ENCODE measurements around the gene GNB1L. TPM values are rescaled to one million over a fixed set of nuclear protein-coding genes. Genes with fewer than 3 reads are reported as not detected.

The GNB1L gene
- total RNA-seq, 4 donors from 2014 or later = 4.6 to 8.7 (median 6.8) TPM

- H3K4me3 ChIP-seq = peak overlapping the region; percentile 73 to 91 (median 78)
- no peaks in the 10 kb centered on the region for H3K9me3 ChIP-seq
- WGBS = 15% methylated on average over 4 of the region's 49 CpGs
- H3K4me1 ChIP-seq = peaks cover 28 to 47% (median 35%) of the 10 kb centered on the region in 4 donors
- H3K27me3 ChIP-seq = no peaks in the 10 kb centered on the region
- peak overlapping the region; percentile 92 to 98 (median 94) for H3K27ac ChIP-seq (replicated peaks in 1 of 4)
- intact Hi-C loops (cut with DNase I) = loop anchor here (2.0 kb wide), 1 partner anchor 27 kb away; no protein-coding TSS in a partner anchor
- no peak for TF ChIP-seq EP300 (IDR thresholded peaks at IDR 0.05)
- TF ChIP-seq CTCF (IDR thresholded peaks at IDR 0.05) = no peak
- TF ChIP-seq POLR2AphosphoS5 (IDR thresholded peaks at IDR 0.05) = no peak
- TF ChIP-seq POLR2A (IDR thresholded peaks at IDR 0.05; ENCODE audit: low read depth) = no peak
- DNase-seq (ENCODE audit: extremely low spot score) = peak; percentile 87
- H3K36me3 ChIP-seq = peaks cover 8 to 32% (median 29%) of the 10 kb centered on the region in 4 donors
Observed at GRCh38 chr22:19853879-19854777, 546 bp downstream of the GNB1L start.

- H3K36me3 ChIP-seq = peaks cover 8 to 32% (median 29%) of the 10 kb centered on the region in 4 donors
- TF ChIP-seq POLR2A (IDR thresholded peaks at IDR 0.05; ENCODE audit: low read depth) (no peak), EP300 (IDR thresholded peaks at IDR 0.05) (no peak), CTCF (IDR thresholded peaks at IDR 0.05) (no peak), POLR2AphosphoS5 (IDR thresholded peaks at IDR 0.05) (no peak)
- H3K9me3 ChIP-seq = no peaks in the 10 kb centered on the region
- peaks cover 28 to 49% (median 35%) of the 10 kb centered on the region in 4 donors for H3K4me1 ChIP-seq
- H3K27me3 ChIP-seq = no peaks in the 10 kb centered on the region
- intact Hi-C loops (cut with DNase I) = no loop called here
- DNase-seq (ENCODE audit: extremely low spot score) = no peak
- WGBS = 36% methylated on average over 9 of the region's 11 CpGs
- peak overlapping the region; percentile 73 to 91 (median 78) for H3K4me3 ChIP-seq
- H3K27ac ChIP-seq (replicated peaks in 1 of 4) = peak overlapping the region; percentile 92 to 98 (median 94)
Observed at GRCh38 chr22:19853058-19853878, 1.4 kb downstream of the GNB1L start.

- Histone ChIP-seq H3K4me1 (peaks cover 28 to 51% (median 35%) of the 10 kb centered on the region in 4 donors), H3K36me3 (peaks cover 8 to 32% (median 30%) of the 10 kb centered on the region in 4 donors), H3K4me3 (no peak overlapping the region), H3K9me3 (peaks cover 0 to under 1% (median 0%) of the 10 kb centered on the region in 4 donors), H3K27ac (replicated peaks in 1 of 4) (peak overlapping the region in 2 of 4 donors; percentile 92 to 93), H3K27me3 (no peaks in the 10 kb centered on the region)
- WGBS = 90% methylated on average over 6 of the region's 12 CpGs
- TF ChIP-seq EP300 (IDR thresholded peaks at IDR 0.05) = no peak
- no peak for TF ChIP-seq POLR2A (IDR thresholded peaks at IDR 0.05; ENCODE audit: low read depth)
- no peak for TF ChIP-seq CTCF (IDR thresholded peaks at IDR 0.05)
- TF ChIP-seq POLR2AphosphoS5 (IDR thresholded peaks at IDR 0.05) = no peak
- intact Hi-C loops (cut with DNase I) = no loop called here
- peak; percentile 77 for DNase-seq (ENCODE audit: extremely low spot score)
Observed at GRCh38 chr22:19852177-19852781, 2.4 kb downstream of the GNB1L start.

GRCh38 chr22:19851291-19852176 is 3.1 kb downstream of the GNB1L start:
- H3K27me3 ChIP-seq = no peaks in the 10 kb centered on the region
- no peak overlapping the region for H3K27ac ChIP-seq (replicated peaks in 1 of 4)
- peak; percentile 91 for DNase-seq (ENCODE audit: extremely low spot score)
- peaks cover 8 to 35% (median 33%) of the 10 kb centered on the region in 4 donors for H3K36me3 ChIP-seq
- intact Hi-C loops (cut with DNase I) = no loop called here
- WGBS = 86% methylated on average over 10 of the region's 21 CpGs
- no peak overlapping the region for H3K4me3 ChIP-seq
- no peak for TF ChIP-seq POLR2A (IDR thresholded peaks at IDR 0.05; ENCODE audit: low read depth)
- no peak for TF ChIP-seq EP300 (IDR thresholded peaks at IDR 0.05)
- TF ChIP-seq POLR2AphosphoS5 (IDR thresholded peaks at IDR 0.05) = no peak
- TF ChIP-seq CTCF (IDR thresholded peaks at IDR 0.05) = no peak
- H3K4me1 ChIP-seq = peaks cover 28 to 50% (median 35%) of the 10 kb centered on the region in 4 donors
- H3K9me3 ChIP-seq = peaks cover 0 to 3% (median 0%) of the 10 kb centered on the region in 4 donors

Measured in esophagus muscularis mucosa (tissue), 4 donors.